Fibroblast of villous mesenchyme (primary cell): Measurements from ENCODE around the gene UTS2B. TPM values are rescaled to one million over a fixed set of nuclear protein-coding genes. Genes with fewer than 3 reads are reported as not detected.

Experiments
- DNase-seq: peaks from one replicate; pipeline ENCODE4 v3.0.0-alpha.2; 2010; ENCODE audit warnings: low read depth
- H3K4me3 ChIP-seq: 2 replicates; pipeline ENCODE4 v1.5.1; 2011; ENCODE audit warnings: low read depth, mild to moderate bottlenecking, low read length
- total RNA-seq: library from RNA; depleted of rRNA; stranded (reverse); fragments of >200 nt; gene quantifications from 2 replicates; pipeline ENCODE4 v1.2.3, GENCODE V29; 2012
- TF ChIP-seq, protein P1 (sequence below): IDR thresholded peaks from 2 replicates; pipeline ENCODE4 v1.5.1; 2012; ENCODE audit warnings: low read depth, mild to moderate bottlenecking, low read length; ENCODE audit not compliant: insufficient read depth

The UTS2B gene
- total RNA-seq, 1 donor, result 0.86 TPM

DNA sequence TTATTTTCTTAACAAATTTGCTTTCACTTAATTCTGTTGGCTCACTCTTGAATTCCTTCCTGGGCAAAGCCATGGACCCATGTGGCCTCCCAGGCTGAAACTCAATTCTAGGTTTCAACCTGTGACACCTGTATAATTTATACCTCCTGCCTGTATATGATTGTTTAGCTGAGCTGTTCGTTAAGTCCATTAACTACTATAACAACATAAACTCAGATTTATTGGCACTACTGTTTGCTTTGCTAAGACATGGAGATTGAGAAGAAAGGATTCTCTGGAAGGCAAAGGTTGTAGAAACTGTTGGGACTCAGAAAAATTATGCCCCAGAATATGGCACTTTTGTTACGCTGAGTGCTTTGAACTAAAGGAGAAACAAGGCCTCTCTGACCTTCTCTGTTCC is 27.9 kb downstream of the UTS2B start:
- DNase-seq, result no peak
- TF ChIP-seq, protein P1, sequence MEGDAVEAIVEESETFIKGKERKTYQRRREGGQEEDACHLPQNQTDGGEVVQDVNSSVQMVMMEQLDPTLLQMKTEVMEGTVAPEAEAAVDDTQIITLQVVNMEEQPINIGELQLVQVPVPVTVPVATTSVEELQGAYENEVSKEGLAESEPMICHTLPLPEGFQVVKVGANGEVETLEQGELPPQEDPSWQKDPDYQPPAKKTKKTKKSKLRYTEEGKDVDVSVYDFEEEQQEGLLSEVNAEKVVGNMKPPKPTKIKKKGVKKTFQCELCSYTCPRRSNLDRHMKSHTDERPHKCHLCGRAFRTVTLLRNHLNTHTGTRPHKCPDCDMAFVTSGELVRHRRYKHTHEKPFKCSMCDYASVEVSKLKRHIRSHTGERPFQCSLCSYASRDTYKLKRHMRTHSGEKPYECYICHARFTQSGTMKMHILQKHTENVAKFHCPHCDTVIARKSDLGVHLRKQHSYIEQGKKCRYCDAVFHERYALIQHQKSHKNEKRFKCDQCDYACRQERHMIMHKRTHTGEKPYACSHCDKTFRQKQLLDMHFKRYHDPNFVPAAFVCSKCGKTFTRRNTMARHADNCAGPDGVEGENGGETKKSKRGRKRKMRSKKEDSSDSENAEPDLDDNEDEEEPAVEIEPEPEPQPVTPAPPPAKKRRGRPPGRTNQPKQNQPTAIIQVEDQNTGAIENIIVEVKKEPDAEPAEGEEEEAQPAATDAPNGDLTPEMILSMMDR, result no peak
- H3K4me3 ChIP-seq, result no peak overlapping the region

GRCh38 chr3:191301782-191302411 is 28.4 kb downstream of the UTS2B start:
- TF ChIP-seq, protein P1, result no peak
- no peak for DNase-seq
- no peak overlapping the region for H3K4me3 ChIP-seq

DNA sequence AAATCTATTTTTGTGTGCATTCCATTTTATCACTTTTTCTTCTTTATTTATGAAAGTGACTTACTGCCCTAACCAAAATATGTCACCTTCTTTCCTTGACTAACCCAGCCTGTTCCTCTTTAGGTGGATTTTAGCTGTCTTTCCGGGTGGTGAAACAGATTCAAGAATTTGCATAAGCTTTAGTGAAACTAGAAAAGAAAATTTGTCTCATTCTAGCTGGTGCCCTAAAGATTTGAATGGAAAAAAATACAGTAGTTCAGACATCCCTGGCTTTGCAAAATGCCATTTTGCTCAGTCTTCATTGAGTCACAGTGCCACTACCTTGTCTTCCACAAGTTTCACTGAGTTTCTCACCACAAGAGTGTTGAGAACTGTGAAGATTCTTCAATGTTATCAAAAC is 29.3 kb downstream of the UTS2B start:
- no peak overlapping the region for H3K4me3 ChIP-seq
- no peak for DNase-seq
- TF ChIP-seq, protein P1, result no peak

DNA sequence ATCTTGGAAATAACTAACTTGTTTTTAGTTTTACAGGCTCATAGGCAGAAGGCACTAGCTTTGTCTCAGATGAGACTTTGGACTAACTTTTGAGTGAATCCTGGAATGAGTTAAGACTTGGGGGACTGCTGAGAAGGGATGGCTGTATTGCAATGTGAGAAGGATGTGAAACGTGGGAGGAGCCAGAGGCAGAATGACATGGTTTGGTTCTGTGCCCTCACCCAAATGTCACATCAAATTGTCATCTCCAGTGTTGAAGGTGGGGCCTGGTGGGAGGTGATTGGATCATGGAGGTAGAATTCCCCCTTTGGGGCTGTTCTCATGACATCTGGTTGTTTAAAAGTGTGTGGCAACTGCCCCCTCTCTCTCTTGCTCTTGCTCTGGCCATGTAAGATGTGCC is 29.9 kb downstream of the UTS2B start:
- TF ChIP-seq, protein P1, result no peak
- H3K4me3 ChIP-seq, result no peak overlapping the region
- DNase-seq, result no peak

GRCh38 chr3:191298846-191299245 is 31.5 kb downstream of the UTS2B start:
- DNase-seq, result no peak
- TF ChIP-seq, protein P1, result no peak
- H3K4me3 ChIP-seq, result no peak overlapping the region

GRCh38 chr3:191296041-191296541 is 34.2 kb downstream of the UTS2B start:
- TF ChIP-seq, protein P1, result no peak
- H3K4me3 ChIP-seq, result no peak overlapping the region
- DNase-seq, result peak; percentile 4

DNA sequence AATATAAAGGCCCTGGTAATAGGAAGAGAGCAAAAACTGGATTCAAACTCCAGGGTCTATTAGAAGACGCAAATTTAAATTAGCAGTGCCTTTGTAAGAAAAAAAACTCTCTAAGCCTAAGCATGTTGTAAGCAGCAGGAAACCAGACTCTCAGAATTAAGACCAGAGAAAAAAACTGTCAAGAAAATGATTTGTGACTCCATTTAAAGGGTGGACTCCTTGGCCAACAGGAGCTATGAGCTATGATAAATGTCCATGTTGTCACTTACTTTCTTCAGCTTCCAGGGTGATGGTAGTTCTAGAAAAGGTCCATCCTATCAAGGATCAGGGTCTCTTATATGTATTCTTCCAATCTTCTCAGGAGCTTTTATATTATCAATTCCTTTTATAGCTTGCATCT is 36.0 kb downstream of the UTS2B start:
- no peak for DNase-seq
- no peak overlapping the region for H3K4me3 ChIP-seq
- TF ChIP-seq, protein P1, result no peak
